Transverse colon (tissue), 4 donors: Measurements from ENCODE around the gene KCNH2. TPM values are rescaled to one million over a fixed set of nuclear protein-coding genes. Genes with fewer than 3 reads are reported as not detected.

Experiments
- DNase-seq: peaks from one replicate; pipeline ENCODE4 v3.0.0-alpha.2; 2019
- H3K27ac ChIP-seq, 4 donors: fragments of 200-600 bp; sonication (generic); 2 replicates each; pipeline ENCODE4 v1.5.1; 2016 to 2018; ENCODE audit warnings: inconsistent platforms in 4 of 4
- H3K27me3 ChIP-seq: fragments of 200-600 bp; sonication (generic); 2 replicates; pipeline ENCODE4 v1.5.1; 2017; ENCODE audit warnings: inconsistent platforms
- H3K36me3 ChIP-seq, 4 donors: fragments of 200-600 bp; sonication (generic); 2 replicates each; pipeline ENCODE4 v1.5.1; 2017 to 2019; ENCODE audit warnings: inconsistent platforms in 4 of 4
- H3K4me1 ChIP-seq, 4 donors: fragments of 200-600 bp; sonication (generic); 2 replicates each; pipeline ENCODE4 v1.5.1; 2017 to 2020; ENCODE audit warnings: inconsistent platforms in 4 of 4
- H3K4me3 ChIP-seq, 4 donors: fragments of 200-600 bp; sonication (generic); 1 replicate in 1 of 4; 2 replicates in 3 of 4; pipeline versions ENCODE4 v1.5.1 to v1.6.1; 2017 to 2019; ENCODE audit warnings: inconsistent platforms in 4 of 4
- H3K9me3 ChIP-seq, 2 donors: fragments of 200-600 bp; sonication (generic); 2 replicates each; pipeline ENCODE4 v1.5.1; 2017 to 2019; ENCODE audit warnings: inconsistent platforms in 2 of 2
- EP300 ChIP-seq: sonication (generic); formaldehyde crosslinking; IDR thresholded peaks from one replicate; pipeline ENCODE4 v1.6.1; 2017; ENCODE audit warnings: antibody characterized with exemption, low read depth
- POLR2A ChIP-seq: fragments of 450-650 bp; IDR thresholded peaks from one replicate; pipeline ENCODE4 v1.6.1; 2016; ENCODE audit warnings: antibody characterized with exemption, mild to moderate bottlenecking, moderate library complexity
- POLR2AphosphoS5 ChIP-seq, 3 donors: sonication (generic); formaldehyde crosslinking; IDR thresholded peaks; one replicate each; pipeline ENCODE4 v1.6.1; 2016; ENCODE audit warnings: antibody characterized with exemption in 3 of 3
- WGBS, 2 donors: methylation state at CpG; one replicate each; pipeline ENCODE4 v1.1.5; 2018; ENCODE audit warnings: low coverage in 1 of 2; 5-methylcytosine and 5-hydroxymethylcytosine counted together
- in situ Hi-C, 4 donors: fragments of 200-750 bp; cut with MboI; loops; one replicate each; pipeline versions ENCODE4 v1.15.0 to v1.15.1; 2017; ENCODE audit warnings: low sequenced_read_pairs in 3 of 4, low pct_ligation_motif_present in 1 of 4, low pct_unique_long_range_greater_than_20kb in 1 of 4
- intact Hi-C: fragments of 100-400 bp; cut with DNase I; formaldehyde crosslinking; loops from one replicate; pipeline ENCODE4 v1.15.1; 2023; ENCODE audit warnings: low total_unique reads
- total RNA-seq, 4 donors: library from RNA; depleted of rRNA; stranded (reverse); fragments of >200 nt; gene quantifications; one replicate each; pipeline ENCODE4 v1.1.0, GENCODE V29; 2016
- TF ChIP-seq, protein P1 (sequence below), 5 experiments: fragments of 200-600 bp in 3 of 5; fragments of 450-650 bp in 2 of 5; sonication (generic) in 3 of 5; IDR thresholded peaks; 1 replicate in 2 of 5; 2 replicates in 3 of 5; pipeline ENCODE4 v1.5.1; 2016 to 2017; ENCODE audit warnings: antibody characterized with exemption in 5 of 5, inconsistent platforms in 3 of 5, mild to moderate bottlenecking in 2 of 5, moderate library complexity in 1 of 5

KCNH2 gene
- total RNA-seq, 4 donors from 2014 or later: 9.5 to 39.0 (median 19.3) TPM

DNA sequence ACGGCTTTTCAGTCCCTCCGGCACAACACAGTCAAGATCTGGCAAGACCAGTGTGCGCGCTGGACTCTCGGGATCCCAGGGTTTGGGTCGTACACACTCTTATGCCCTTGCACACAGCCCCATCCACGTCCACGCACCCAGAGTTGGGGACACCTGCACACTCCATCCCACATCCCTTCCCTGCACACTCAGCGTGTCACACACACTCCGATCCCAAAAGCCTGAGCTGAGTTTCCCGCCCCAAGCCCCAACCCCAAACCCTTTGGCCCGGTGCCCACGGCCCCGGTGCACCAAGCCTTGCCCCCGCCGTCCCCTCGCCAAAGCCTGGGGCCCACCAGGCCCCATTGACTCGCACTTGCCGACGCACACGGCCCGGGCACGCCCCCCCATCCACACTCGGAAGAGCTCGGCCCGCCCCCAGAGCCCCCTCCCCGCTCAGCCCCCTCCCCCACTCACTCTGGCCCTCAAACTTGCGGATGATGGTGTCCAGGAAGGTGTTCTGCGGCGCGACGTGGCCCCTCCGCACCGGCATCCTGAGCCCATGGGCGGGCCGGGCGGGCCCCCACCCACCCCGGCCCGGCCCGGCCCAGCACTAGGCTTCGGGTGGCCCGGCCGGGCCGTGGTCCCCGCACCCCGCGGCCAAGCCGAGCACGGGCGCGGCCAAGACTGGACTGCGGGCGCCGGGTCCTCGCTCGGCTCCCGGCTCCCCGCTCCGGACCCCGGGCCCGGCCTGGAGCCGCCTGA, 567 bp downstream of the KCNH2 start:
- in situ Hi-C loops: loop anchor here in 3 of 4 donors (25.0 kb wide), 3 partner anchors 90 to 540 kb away; no protein-coding TSS in a partner anchor
- TF ChIP-seq POLR2A (no peak), POLR2AphosphoS5 (IDR thresholded peaks at IDR 0.05) (no peak), EP300 (no peak)
- TF ChIP-seq, protein P1, sequence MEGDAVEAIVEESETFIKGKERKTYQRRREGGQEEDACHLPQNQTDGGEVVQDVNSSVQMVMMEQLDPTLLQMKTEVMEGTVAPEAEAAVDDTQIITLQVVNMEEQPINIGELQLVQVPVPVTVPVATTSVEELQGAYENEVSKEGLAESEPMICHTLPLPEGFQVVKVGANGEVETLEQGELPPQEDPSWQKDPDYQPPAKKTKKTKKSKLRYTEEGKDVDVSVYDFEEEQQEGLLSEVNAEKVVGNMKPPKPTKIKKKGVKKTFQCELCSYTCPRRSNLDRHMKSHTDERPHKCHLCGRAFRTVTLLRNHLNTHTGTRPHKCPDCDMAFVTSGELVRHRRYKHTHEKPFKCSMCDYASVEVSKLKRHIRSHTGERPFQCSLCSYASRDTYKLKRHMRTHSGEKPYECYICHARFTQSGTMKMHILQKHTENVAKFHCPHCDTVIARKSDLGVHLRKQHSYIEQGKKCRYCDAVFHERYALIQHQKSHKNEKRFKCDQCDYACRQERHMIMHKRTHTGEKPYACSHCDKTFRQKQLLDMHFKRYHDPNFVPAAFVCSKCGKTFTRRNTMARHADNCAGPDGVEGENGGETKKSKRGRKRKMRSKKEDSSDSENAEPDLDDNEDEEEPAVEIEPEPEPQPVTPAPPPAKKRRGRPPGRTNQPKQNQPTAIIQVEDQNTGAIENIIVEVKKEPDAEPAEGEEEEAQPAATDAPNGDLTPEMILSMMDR (IDR thresholded peaks at IDR 0.05): no peak
- Histone ChIP-seq H3K9me3 (no peaks in the 10 kb centered on the region), H3K27me3 (peaks cover 55% of the 10 kb centered on the region), H3K4me3 (peak overlapping the region; percentile 29 to 48 (median 40)), H3K4me1 (peaks cover 36 to 68% (median 51%) of the 10 kb centered on the region in 4 donors), H3K36me3 (no peaks in the 10 kb centered on the region), H3K27ac (peak overlapping the region; percentile 61 to 94 (median 84))
- DNase-seq: no peak
- intact Hi-C loops: no loop called here
- WGBS, 2 donors: 16% methylated on average over 21 of the region's 62 CpGs; no CpG with 5 or more reads in 1 of the 2 donors

DNA sequence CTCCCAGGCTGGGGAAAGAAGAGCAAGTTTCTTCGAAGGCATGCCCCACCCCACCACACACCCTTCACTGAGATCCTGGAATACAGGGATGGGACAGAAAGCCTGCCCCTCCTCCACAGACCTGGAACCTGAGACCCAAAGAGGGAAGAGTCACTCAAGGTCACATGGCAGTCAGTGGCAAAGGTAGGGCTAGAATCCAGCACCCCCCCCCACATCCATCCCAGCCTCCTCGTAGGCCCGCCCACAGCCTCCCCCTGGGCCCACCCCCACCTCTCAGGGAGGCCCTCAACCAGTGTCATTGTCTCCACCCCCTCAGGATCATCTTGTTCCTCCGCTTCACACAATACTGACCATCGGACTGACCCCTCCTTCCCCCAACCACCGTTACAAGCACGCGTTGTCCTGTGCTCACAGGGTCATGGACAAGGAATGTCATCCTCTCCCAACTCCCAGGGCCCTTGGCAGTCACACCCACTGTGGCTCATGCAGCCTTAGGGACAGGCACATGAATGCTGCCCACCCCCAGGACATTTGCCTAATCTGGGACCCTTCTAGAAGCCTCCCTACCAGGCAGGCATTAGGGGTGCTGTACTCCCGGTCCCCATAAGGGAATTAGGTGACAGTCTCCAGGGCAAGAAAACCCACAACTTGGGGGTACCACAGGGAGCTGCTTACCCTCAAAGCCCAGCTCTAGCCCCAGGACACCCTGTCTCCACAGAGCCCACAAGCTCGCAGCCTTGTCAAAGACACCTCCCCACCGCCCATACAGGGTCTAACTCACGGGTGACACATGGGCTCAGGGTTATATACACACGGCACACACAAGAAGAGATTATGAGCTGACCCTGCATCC, 1.4 kb downstream of the KCNH2 start:
- WGBS, 2 donors: 40 to 55% methylated on average over 1 to 13 of the region's 13 CpGs
- intact Hi-C loops: no loop called here
- Histone ChIP-seq H3K4me1 (peaks cover 38 to 75% (median 55%) of the 10 kb centered on the region in 4 donors), H3K36me3 (no peaks in the 10 kb centered on the region), H3K27ac (peak overlapping the region; percentile 74 to 94 (median 84)), H3K27me3 (peaks cover 50% of the 10 kb centered on the region), H3K9me3 (no peaks in the 10 kb centered on the region), H3K4me3 (peak overlapping the region in 3 of 4 donors; percentile 35 to 48 (median 46))
- in situ Hi-C loops: loop anchor here in 3 of 4 donors (25.0 kb wide), 3 partner anchors 89 to 539 kb away; no protein-coding TSS in a partner anchor
- DNase-seq: no peak
- peak in 2 of 3 donors; percentile 26 to 38 for TF ChIP-seq POLR2AphosphoS5 (IDR thresholded peaks at IDR 0.05)
- TF ChIP-seq POLR2A: no peak

DNA sequence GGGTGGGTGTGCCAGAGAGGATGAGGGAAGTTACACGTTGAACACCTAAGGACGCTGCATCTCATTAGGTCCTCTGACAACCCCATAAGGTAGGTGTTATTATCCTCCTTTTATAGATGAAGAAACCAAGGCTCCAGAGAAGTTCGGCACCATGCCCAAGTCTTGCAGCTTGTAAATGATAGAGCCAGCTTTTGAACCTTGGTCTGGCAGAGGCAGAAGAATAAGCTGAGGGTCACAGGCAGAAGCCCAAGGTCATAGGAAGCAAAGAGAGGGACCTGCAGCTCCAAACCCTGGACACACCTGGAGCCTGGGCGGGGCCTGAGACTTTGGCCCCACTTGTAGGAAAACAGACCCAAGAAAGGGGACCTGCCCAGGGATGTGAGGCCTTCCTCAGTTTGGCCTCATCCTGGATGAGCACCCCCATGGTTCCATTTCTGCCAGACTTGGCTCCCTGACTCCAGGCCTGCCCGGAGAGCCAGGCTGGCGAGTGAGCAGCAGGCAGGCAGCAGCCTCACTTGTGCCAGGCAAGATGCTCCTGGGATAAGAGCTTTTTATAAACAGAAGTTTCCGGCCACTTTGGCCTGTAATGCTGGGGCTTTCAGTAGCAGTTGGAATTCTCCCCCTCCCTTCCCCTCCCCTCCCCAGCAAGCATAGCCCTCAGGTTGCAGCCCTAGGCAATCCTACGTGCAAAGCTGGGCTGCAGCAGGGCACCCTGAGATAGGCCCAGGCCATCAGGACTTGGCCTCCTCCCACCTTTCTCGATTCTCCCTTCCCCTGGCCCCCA, 2.4 kb downstream of the KCNH2 start:
- TF ChIP-seq, protein P1 (IDR thresholded peaks at IDR 0.05): no peak
- no peak for TF ChIP-seq EP300
- no peak for TF ChIP-seq POLR2AphosphoS5 (IDR thresholded peaks at IDR 0.05)
- no peak for TF ChIP-seq POLR2A
- H3K27ac ChIP-seq: peak overlapping the region; percentile 74 to 94 (median 84)
- in situ Hi-C loops: loop anchor here in 3 of 4 donors (25.0 kb wide), 3 partner anchors 88 to 538 kb away; no protein-coding TSS in a partner anchor
- intact Hi-C loops: no loop called here
- H3K4me1 ChIP-seq: peaks cover 48 to 86% (median 65%) of the 10 kb centered on the region in 4 donors
- H3K4me3 ChIP-seq: peak overlapping the region in 3 of 4 donors; percentile 24 to 46 (median 43)
- no peaks in the 10 kb centered on the region for H3K9me3 ChIP-seq
- no peaks in the 10 kb centered on the region for H3K36me3 ChIP-seq
- 60% methylated on average over 9 of the region's 9 CpGs; no CpG with 5 or more reads in 1 of the 2 donors for WGBS, 2 donors
- peaks cover 41% of the 10 kb centered on the region for H3K27me3 ChIP-seq
- DNase-seq: no peak
